Right lobe of liver (tissue), 4 donors: Measurements from ENCODE around the gene DTNA.

Source experiments
- POLR2A ChIP-seq: fragments of 450-650 bp; IDR thresholded peaks from one replicate; pipeline ENCODE4 v1.6.1; 2017; ENCODE audit warnings: antibody characterized with exemption, mild to moderate bottlenecking
- TF ChIP-seq, protein P1 (sequence below), 4 donors: fragments of 200-600 bp in 3 of 4; fragments of 450-650 bp in 1 of 4; IDR thresholded peaks; one replicate each; pipeline versions ENCODE4 v1.5.1 to v1.8.0; 2016 to 2022; ENCODE audit warnings: antibody characterized with exemption in 4 of 4, mild to moderate bottlenecking in 2 of 4
- donor health status: DM: no; HTN: no; CAD: no.
- donor health status: DM: no; HTN: no; CAD: no.
- donor health status: DM: no; HTN: yes; CAD: no.

GRCh38 chr18:34746614-34747013, 36.5 kb downstream of the DTNA start:
- TF ChIP-seq, protein P1, sequence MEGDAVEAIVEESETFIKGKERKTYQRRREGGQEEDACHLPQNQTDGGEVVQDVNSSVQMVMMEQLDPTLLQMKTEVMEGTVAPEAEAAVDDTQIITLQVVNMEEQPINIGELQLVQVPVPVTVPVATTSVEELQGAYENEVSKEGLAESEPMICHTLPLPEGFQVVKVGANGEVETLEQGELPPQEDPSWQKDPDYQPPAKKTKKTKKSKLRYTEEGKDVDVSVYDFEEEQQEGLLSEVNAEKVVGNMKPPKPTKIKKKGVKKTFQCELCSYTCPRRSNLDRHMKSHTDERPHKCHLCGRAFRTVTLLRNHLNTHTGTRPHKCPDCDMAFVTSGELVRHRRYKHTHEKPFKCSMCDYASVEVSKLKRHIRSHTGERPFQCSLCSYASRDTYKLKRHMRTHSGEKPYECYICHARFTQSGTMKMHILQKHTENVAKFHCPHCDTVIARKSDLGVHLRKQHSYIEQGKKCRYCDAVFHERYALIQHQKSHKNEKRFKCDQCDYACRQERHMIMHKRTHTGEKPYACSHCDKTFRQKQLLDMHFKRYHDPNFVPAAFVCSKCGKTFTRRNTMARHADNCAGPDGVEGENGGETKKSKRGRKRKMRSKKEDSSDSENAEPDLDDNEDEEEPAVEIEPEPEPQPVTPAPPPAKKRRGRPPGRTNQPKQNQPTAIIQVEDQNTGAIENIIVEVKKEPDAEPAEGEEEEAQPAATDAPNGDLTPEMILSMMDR (IDR thresholded peaks at IDR 0.05), result no peak
- no peak for TF ChIP-seq POLR2A
